A673 (cell line): Measurements from ENCODE around the gene TMEM108. TPM values are rescaled to one million over a fixed set of nuclear protein-coding genes. Genes with fewer than 3 reads are reported as not detected.

ENCODE experiments used
- BruUV-seq: library from RNA; stranded (reverse); fragments of 400-500 nt; replicated peaks from 2 replicates; lab custom pipeline; 2021; lab: Mats Ljungman, UMichigan
- CTCF ChIA-PET: fragments of 300-600 bp; sonication (Branson Sonifier 250); formaldehyde crosslinking; loops from one replicate; lab custom pipeline; 2022; ENCODE audit warnings: antibody characterized with exemption; lab: Charles Lee
- POLR2A ChIA-PET: fragments of 300-600 bp; sonication (Branson Sonifier 250); formaldehyde crosslinking; loops from one replicate; lab custom pipeline; 2022; ENCODE audit warnings: antibody characterized with exemption; ENCODE audit not compliant: low non-redundant PET; lab: Charles Lee
- DNase-seq: peaks from one replicate; pipeline ENCODE4 v3.0.0-alpha.2; 2015; ENCODE audit warnings: low spot score
- H3K27ac ChIP-seq: fragments of 200-600 bp; sonication (generic); 2 replicates; pipeline ENCODE4 v1.5.1; 2016; ENCODE audit warnings: mixed run types, low read depth, mild to moderate bottlenecking, mixed read lengths, antibody characterized with exemption, low read length; ENCODE audit not compliant: poor library complexity, severe bottlenecking
- H3K27me3 ChIP-seq: fragments of 200-600 bp; sonication (generic); replicated peaks from 2 replicates; pipeline ENCODE4 v1.6.1; 2017; ENCODE audit warnings: mixed run types, low read depth, mild to moderate bottlenecking, mixed read lengths, antibody characterized with exemption, low read length; ENCODE audit not compliant: insufficient read depth, poor library complexity
- H3K36me3 ChIP-seq: fragments of 200-600 bp; sonication (generic); 2 replicates; pipeline ENCODE4 v1.6.1; 2016; ENCODE audit warnings: mixed run types, mild to moderate bottlenecking, mixed read lengths, antibody characterized with exemption, low read length; ENCODE audit not compliant: insufficient read depth, poor library complexity, severe bottlenecking
- H3K4me1 ChIP-seq: fragments of 200-600 bp; sonication (generic); 2 replicates; pipeline ENCODE4 v1.6.1; 2017; ENCODE audit warnings: mixed run types, mild to moderate bottlenecking, mixed read lengths, antibody characterized with exemption, low read length; ENCODE audit not compliant: insufficient read depth, poor library complexity, severe bottlenecking
- H3K4me3 ChIP-seq: fragments of 200-600 bp; sonication (generic); 2 replicates; pipeline ENCODE4 v1.5.1; 2016; ENCODE audit warnings: low read depth, mixed run types, mild to moderate bottlenecking, mixed read lengths, low read length; ENCODE audit not compliant: poor library complexity, severe bottlenecking
- H3K9me3 ChIP-seq: fragments of 200-600 bp; sonication (generic); 2 replicates; pipeline ENCODE4 v1.6.1; 2016; ENCODE audit warnings: mixed run types, low read depth, mild to moderate bottlenecking, mixed read lengths, antibody characterized with exemption, low read length; ENCODE audit not compliant: poor library complexity, severe bottlenecking
- EZH2 ChIP-seq: fragments of 200-600 bp; sonication (generic); IDR thresholded peaks from 2 replicates; pipeline ENCODE4 v1.6.1; 2017; ENCODE audit warnings: borderline replicate concordance, low read depth, mild to moderate bottlenecking, mixed read lengths, antibody characterized with exemption, low read length; ENCODE audit not compliant: poor library complexity, severe bottlenecking
- intact Hi-C: fragments of 100-400 bp; cut with micrococcal nuclease; formaldehyde crosslinking; loops from one replicate; pipeline ENCODE4 v1.10.0; 2022; ENCODE audit not compliant: unreplicated experiment
- total RNA-seq: library from RNA; stranded (reverse); gene quantifications from 2 replicates; pipeline ENCODE4 v1.2.3, GENCODE V29; 2021
- TF ChIP-seq, protein P1 (sequence below): fragments of 300-800, 200-600 bp; sonication (generic); conservative IDR thresholded peaks from 2 replicates; pipeline ENCODE4 v1.5.1; 2017; ENCODE audit warnings: low read depth, mild to moderate bottlenecking, antibody characterized with exemption, low read length, moderate library complexity, mixed read lengths

TMEM108 gene
- total RNA-seq, 1 experiment from 2014 or later: 0.30 TPM

DNA sequence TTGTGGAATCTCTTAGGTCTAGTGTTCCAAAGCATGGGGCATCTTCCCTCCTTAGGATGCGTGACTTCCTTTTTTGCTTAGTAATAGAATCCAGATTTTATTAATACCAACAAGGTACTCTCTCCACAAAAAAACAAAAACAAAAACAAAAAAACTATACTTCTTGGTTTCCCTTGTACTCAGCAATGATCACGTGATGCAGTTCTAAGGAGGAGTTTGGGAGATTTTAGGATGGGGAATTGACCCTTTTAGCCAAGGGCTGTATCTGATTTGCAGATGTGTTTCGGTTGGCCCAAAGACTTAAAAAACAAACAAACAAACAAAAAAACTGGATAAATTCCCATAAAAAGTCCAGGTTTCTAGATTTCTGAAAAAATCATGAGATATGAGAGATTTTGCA is 12.6 kb upstream of the TMEM108 start:
- H3K27me3 ChIP-seq: peaks cover 57% of the 10 kb centered on the region
- CTCF ChIA-PET: no interaction called here
- H3K9me3 ChIP-seq: no peaks in the 10 kb centered on the region
- BruUV-seq: no TSS peak
- no peak for DNase-seq
- no peak overlapping the region for H3K27ac ChIP-seq
- POLR2A ChIA-PET: no interaction called here
- H3K4me1 ChIP-seq: no peaks in the 10 kb centered on the region
- no peak overlapping the region for H3K4me3 ChIP-seq
- no peaks in the 10 kb centered on the region for H3K36me3 ChIP-seq
- intact Hi-C loops: no loop called here
- no peak for TF ChIP-seq EZH2
- TF ChIP-seq, protein P1, sequence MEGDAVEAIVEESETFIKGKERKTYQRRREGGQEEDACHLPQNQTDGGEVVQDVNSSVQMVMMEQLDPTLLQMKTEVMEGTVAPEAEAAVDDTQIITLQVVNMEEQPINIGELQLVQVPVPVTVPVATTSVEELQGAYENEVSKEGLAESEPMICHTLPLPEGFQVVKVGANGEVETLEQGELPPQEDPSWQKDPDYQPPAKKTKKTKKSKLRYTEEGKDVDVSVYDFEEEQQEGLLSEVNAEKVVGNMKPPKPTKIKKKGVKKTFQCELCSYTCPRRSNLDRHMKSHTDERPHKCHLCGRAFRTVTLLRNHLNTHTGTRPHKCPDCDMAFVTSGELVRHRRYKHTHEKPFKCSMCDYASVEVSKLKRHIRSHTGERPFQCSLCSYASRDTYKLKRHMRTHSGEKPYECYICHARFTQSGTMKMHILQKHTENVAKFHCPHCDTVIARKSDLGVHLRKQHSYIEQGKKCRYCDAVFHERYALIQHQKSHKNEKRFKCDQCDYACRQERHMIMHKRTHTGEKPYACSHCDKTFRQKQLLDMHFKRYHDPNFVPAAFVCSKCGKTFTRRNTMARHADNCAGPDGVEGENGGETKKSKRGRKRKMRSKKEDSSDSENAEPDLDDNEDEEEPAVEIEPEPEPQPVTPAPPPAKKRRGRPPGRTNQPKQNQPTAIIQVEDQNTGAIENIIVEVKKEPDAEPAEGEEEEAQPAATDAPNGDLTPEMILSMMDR: no peak

GRCh38 chr3:133032301-133032700 is 5.9 kb upstream of the TMEM108 start:
- ChIA-PET CTCF (no interaction called here), POLR2A (no interaction called here)
- TF ChIP-seq, protein P1: no peak
- TF ChIP-seq EZH2: no peak
- intact Hi-C loops: no loop called here
- Histone ChIP-seq H3K27ac (no peak overlapping the region), H3K36me3 (no peaks in the 10 kb centered on the region), H3K9me3 (no peaks in the 10 kb centered on the region), H3K4me3 (no peak overlapping the region), H3K27me3 (peaks cover 92% of the 10 kb centered on the region), H3K4me1 (no peaks in the 10 kb centered on the region)
- no peak for DNase-seq
- BruUV-seq: no TSS peak

DNA sequence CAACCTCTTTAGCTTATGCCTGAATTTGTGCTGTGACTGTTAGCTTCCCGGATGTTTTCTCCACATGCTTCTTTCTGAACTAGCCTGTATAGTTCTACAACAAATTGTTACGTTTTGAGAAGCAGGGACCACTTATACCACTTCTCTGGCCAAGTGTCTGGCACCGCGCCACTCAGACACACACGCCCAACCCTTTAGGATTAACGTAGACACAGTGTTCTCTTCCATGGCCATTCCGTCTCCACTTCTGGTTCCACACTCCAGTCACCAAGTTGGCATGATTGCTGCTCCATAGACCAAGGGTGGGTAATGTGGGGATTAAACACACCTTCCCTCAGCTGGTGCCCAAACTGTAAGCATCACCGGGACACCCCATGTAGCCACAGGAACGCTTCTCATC is 755 bp upstream of the TMEM108 start:
- Histone ChIP-seq H3K27me3 (peaks cover 85% of the 10 kb centered on the region), H3K4me3 (no peak overlapping the region), H3K4me1 (peaks cover 3% of the 10 kb centered on the region), H3K36me3 (no peaks in the 10 kb centered on the region), H3K27ac (no peak overlapping the region), H3K9me3 (no peaks in the 10 kb centered on the region)
- CTCF ChIA-PET: no interaction called here
- no peak for TF ChIP-seq EZH2
- TF ChIP-seq, protein P1: no peak
- intact Hi-C loops: no loop called here
- no TSS peak for BruUV-seq
- POLR2A ChIA-PET: no interaction called here
- DNase-seq: no peak
